ENCODE data around the gene PCDH9.

PCDH9 gene

GRCh38 chr13:66415444-66415843, 814.7 kb downstream of the PCDH9 start:
- DNase-seq = no peak

- DNase-seq = no peak
Measured at GRCh38 chr13:66414066-66414800, 815.9 kb downstream of the PCDH9 start.

- no peak for DNase-seq
Measured at GRCh38 chr13:66410314-66410713, 819.8 kb downstream of the PCDH9 start.

GRCh38 chr13:66409542-66409941, 820.6 kb downstream of the PCDH9 start:
- DNase-seq = no peak

- DNase-seq = no peak
Measured at GRCh38 chr13:66407128-66407527, 823.0 kb downstream of the PCDH9 start.

GRCh38 chr13:66405908-66406802, 824.0 kb downstream of the PCDH9 start:
- DNase-seq = no peak

- DNase-seq = no peak
Measured at GRCh38 chr13:66402546-66402945, 827.6 kb downstream of the PCDH9 start.

GRCh38 chr13:66402066-66402465, 828.1 kb downstream of the PCDH9 start:
- DNase-seq = no peak

- no peak for DNase-seq
Measured at GRCh38 chr13:66400292-66400691, 829.8 kb downstream of the PCDH9 start.

GRCh38 chr13:66399873-66400272, 830.3 kb downstream of the PCDH9 start:
- DNase-seq = no peak

GRCh38 chr13:66397133-66397532, 833.0 kb downstream of the PCDH9 start:
- no peak for DNase-seq

GRCh38 chr13:66391322-66391721, 838.8 kb downstream of the PCDH9 start:
- DNase-seq = no peak

- DNase-seq = no peak
Measured at GRCh38 chr13:66378894-66379293, 851.2 kb downstream of the PCDH9 start.

GRCh38 chr13:66377569-66377968, 852.6 kb downstream of the PCDH9 start:
- DNase-seq = no peak

GRCh38 chr13:66375756-66376155, 854.4 kb downstream of the PCDH9 start:
- no peak for DNase-seq

- DNase-seq = no peak
Measured at GRCh38 chr13:66369666-66370065, 860.5 kb downstream of the PCDH9 start.

GRCh38 chr13:66367356-66367755, 862.8 kb downstream of the PCDH9 start:
- no peak for DNase-seq

GRCh38 chr13:66365101-66365500, 865.0 kb downstream of the PCDH9 start:
- DNase-seq = no peak

- DNase-seq = no peak
Measured at GRCh38 chr13:66364346-66364745, 865.8 kb downstream of the PCDH9 start.

- no peak for DNase-seq
Measured at GRCh38 chr13:66362485-66362884, 867.7 kb downstream of the PCDH9 start.

- DNase-seq = no peak
Measured at GRCh38 chr13:66359910-66360552, 870.1 kb downstream of the PCDH9 start.

- DNase-seq = no peak
Measured at GRCh38 chr13:66359393-66359792, 870.7 kb downstream of the PCDH9 start.

- no peak for DNase-seq
Measured at GRCh38 chr13:66358564-66358963, 871.6 kb downstream of the PCDH9 start.

GRCh38 chr13:66357463-66357862, 872.7 kb downstream of the PCDH9 start:
- no peak for DNase-seq

Data from stimulated activated CD4-positive, alpha-beta T cell treated with anti-CD3 and anti-CD28 coated beads, Interleukin-1b, Interleukin-23, amount 100 ng/mL, for 48 hours (primary cell).